ENCODE results near the gene SIRT7. TPM values are rescaled to one million over a fixed set of nuclear protein-coding genes. Genes with fewer than 3 reads are reported as not detected.

The SIRT7 gene
- total RNA-seq, 4 donors from 2014 or later: 14.3 to 24.1 (median 18.3) TPM

- TF ChIP-seq POLR2A (IDR thresholded peaks at IDR 0.05): no peak
- TF ChIP-seq POLR2AphosphoS5 (IDR thresholded peaks at IDR 0.05): no peak
- no peak for TF ChIP-seq CTCF (IDR thresholded peaks at IDR 0.05)
- no peak for TF ChIP-seq EP300 (IDR thresholded peaks at IDR 0.05)
- H3K36me3 ChIP-seq: peaks cover 0 to 8% of the 10 kb centered on the region in 2 donors
- ATAC-seq: peak; percentile 27
- peak overlapping the region; percentile 93 to 99 for H3K4me3 ChIP-seq
- H3K4me1 ChIP-seq: peaks cover 0 to 56% (median 49%) of the 10 kb centered on the region in 3 donors
- WGBS, 2 donors (ENCODE audit: low coverage in 1 of 2): no CpG with 5 or more reads among the region's 78 CpGs
- H3K27me3 ChIP-seq: peaks cover 27% of the 10 kb centered on the region
- H3K27ac ChIP-seq: peak overlapping the region; percentile 90 to 99 (median 97)
- H3K9me3 ChIP-seq: no peaks in the 10 kb centered on the region
Observed at GRCh38 chr17:81927152-81927652, 9.2 kb upstream of the SIRT7 start.

GRCh38 chr17:81926451-81927151, 8.6 kb upstream of the SIRT7 start:
- peak; percentile 61 for ATAC-seq
- H3K27ac ChIP-seq: peak overlapping the region; percentile 90 to 99 (median 97)
- peaks cover 21% of the 10 kb centered on the region for H3K27me3 ChIP-seq
- 1 to 2% methylated on average over 9 to 14 of the region's 46 CpGs for WGBS, 2 donors (ENCODE audit: low coverage in 1 of 2)
- TF ChIP-seq EP300 (IDR thresholded peaks at IDR 0.05) (no peak), CTCF (IDR thresholded peaks at IDR 0.05) (no peak), POLR2A (IDR thresholded peaks at IDR 0.05) (no peak), POLR2AphosphoS5 (IDR thresholded peaks at IDR 0.05) (peak; percentile 5)
- peaks cover 0 to 13% of the 10 kb centered on the region in 2 donors for H3K36me3 ChIP-seq
- peaks cover 0 to 61% (median 52%) of the 10 kb centered on the region in 3 donors for H3K4me1 ChIP-seq
- no peaks in the 10 kb centered on the region for H3K9me3 ChIP-seq
- peak overlapping the region; percentile 93 to 99 for H3K4me3 ChIP-seq

GRCh38 chr17:81925860-81926450, 8.0 kb upstream of the SIRT7 start:
- Histone ChIP-seq H3K27me3 (peaks cover 18% of the 10 kb centered on the region), H3K27ac (peak overlapping the region; percentile 90 to 99 (median 97)), H3K4me3 (peak overlapping the region; percentile 93 to 99), H3K4me1 (peaks cover 0 to 67% (median 52%) of the 10 kb centered on the region in 3 donors), H3K36me3 (peaks cover 0 to 15% of the 10 kb centered on the region in 2 donors), H3K9me3 (no peaks in the 10 kb centered on the region)
- no peak for ATAC-seq
- 58% methylated on average over 6 of the region's 10 CpGs; no CpG with 5 or more reads in 1 of the 2 donors for WGBS, 2 donors (ENCODE audit: low coverage in 1 of 2)
- TF ChIP-seq POLR2AphosphoS5 (IDR thresholded peaks at IDR 0.05) (no peak), CTCF (IDR thresholded peaks at IDR 0.05) (no peak), POLR2A (IDR thresholded peaks at IDR 0.05) (no peak), EP300 (IDR thresholded peaks at IDR 0.05) (no peak)

GRCh38 chr17:81924557-81925532, 6.9 kb upstream of the SIRT7 start:
- peaks cover 0 to 78% (median 52%) of the 10 kb centered on the region in 3 donors for H3K4me1 ChIP-seq
- H3K27ac ChIP-seq: peak overlapping the region in 3 of 4 donors; percentile 71 to 99 (median 98)
- H3K4me3 ChIP-seq: peak overlapping the region in 1 of 2 donors; percentile 6
- no peaks in the 10 kb centered on the region for H3K9me3 ChIP-seq
- peaks cover 0 to 27% of the 10 kb centered on the region in 2 donors for H3K36me3 ChIP-seq
- peaks cover 18% of the 10 kb centered on the region for H3K27me3 ChIP-seq
- no peak for ATAC-seq
- 87% methylated on average over 4 of the region's 21 CpGs; no CpG with 5 or more reads in 1 of the 2 donors for WGBS, 2 donors (ENCODE audit: low coverage in 1 of 2)
- TF ChIP-seq POLR2AphosphoS5 (IDR thresholded peaks at IDR 0.05) (no peak), POLR2A (IDR thresholded peaks at IDR 0.05) (no peak), EP300 (IDR thresholded peaks at IDR 0.05) (no peak), CTCF (IDR thresholded peaks at IDR 0.05) (no peak)

All from gastroesophageal sphincter (tissue), 4 donors.